Activated CD4-positive, CD25-positive, alpha-beta regulatory T cell treated with anti-CD3 and anti-CD28 coated beads, Interleukin-2, amount 50 U/mL, for 16 hours (primary cell): ENCODE data around the gene GLIS2.

Source experiments
- DNase-seq: peaks from one replicate; pipeline ENCODE4 v3.0.0-alpha.2; 2020; ENCODE audit warnings: low read depth, low spot score

GLIS2 gene

GRCh38 chr16:4297480-4297879, 18.4 kb upstream of the GLIS2 start:
- DNase-seq: no peak

DNA sequence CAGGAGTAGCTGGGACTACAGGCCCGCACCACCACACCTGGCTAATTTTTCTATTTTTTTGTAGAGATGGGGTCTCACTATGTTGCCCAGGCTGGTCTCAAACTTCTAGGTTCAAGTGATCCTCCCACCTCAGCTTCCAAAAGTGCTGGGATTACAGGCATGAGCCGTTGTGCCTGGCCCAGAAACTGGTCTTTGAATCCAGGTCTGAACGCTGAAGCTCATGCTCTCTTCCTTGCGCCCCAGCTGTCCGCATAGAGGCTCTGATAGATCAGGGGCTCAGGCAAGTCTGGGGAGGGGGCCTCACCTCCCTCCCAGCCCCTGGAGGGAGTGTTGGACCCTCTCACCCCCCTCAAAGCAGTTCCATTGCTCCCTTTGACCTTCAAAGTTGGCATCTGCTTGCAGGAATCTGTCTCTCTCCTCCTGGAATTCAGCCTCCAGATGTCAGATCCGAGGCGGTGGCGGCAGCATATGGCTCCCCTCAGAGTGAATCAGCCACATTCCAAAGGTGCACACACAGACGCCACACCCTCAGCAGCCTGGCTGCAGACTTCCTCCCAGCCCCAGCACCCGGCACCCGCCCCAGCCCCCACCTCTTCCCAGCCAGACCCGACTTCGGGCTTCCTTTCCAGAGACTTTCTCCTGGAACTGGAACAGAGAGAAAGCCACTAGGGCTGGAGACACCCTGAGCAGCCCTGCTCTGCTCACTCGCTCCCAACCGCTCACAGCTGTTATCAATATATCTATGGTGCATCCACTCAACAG, 16.9 kb upstream of the GLIS2 start:
- DNase-seq: no peak

GRCh38 chr16:4301177-4301576, 14.7 kb upstream of the GLIS2 start:
- no peak for DNase-seq

GRCh38 chr16:4301968-4302367, 13.9 kb upstream of the GLIS2 start:
- DNase-seq: no peak

DNA sequence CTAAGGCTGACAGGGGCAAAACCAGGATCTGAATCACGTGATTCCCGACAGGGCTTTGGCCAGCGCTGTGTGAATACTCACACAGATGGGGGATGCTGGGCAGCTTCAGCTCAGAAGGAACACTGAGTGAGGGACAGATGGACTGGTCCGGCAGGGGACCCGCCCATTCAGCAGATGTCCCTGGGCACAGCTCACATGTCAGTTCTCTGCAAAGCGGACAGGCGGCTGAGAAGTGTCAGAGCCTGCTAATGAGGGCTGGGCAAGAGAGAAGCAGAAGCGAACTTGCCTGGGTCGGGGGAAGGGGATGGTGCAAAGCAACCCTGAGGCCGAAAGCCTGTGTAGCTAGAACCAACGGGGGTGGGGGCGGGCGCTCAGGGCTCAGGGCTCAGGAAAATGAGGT, 11.9 kb upstream of the GLIS2 start:
- DNase-seq: no peak

GRCh38 chr16:4306470-4307214, 9.2 kb upstream of the GLIS2 start:
- no peak for DNase-seq

DNA sequence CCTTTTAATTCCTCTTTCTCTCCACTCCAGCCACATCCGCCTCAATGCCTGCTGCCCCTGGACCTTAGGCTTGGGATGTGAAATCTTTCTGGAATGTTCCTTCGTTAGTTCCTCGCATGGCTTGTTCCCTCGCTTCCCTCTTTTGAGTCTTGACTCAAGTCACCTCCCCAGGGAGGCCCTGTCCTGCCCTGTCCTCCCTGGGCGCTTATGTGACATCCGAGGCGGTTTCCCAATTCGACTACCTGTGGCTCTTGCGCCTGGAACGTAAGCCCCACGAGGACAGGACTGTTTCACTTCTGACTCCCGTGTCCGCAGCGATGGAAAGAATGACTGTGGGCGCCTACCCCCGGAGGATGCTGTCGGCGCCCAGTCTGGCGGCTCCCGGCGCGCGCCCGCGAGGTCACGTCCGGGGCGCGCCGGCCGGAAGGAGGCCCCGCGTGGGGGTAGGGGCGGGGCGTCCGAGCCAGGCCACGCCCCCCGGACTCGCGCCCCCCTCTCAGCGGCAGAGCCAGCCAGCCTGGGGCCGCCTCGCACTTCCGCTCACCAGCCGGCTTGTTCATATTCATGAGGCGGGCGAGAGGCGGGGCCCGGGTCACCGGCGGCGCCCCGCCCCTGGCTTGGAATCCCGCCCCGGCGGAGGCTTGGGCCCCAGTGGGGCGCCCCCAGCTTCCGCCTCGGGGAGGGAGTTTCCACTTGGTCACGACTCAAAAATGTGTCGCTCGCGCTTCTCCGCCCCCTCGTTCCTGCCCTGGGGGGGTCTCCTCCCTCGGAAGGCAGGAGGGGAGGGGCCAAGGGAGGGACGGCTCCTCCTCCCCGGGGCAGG, 8.4 kb upstream of the GLIS2 start:
- peak; percentile 93 for DNase-seq

DNA sequence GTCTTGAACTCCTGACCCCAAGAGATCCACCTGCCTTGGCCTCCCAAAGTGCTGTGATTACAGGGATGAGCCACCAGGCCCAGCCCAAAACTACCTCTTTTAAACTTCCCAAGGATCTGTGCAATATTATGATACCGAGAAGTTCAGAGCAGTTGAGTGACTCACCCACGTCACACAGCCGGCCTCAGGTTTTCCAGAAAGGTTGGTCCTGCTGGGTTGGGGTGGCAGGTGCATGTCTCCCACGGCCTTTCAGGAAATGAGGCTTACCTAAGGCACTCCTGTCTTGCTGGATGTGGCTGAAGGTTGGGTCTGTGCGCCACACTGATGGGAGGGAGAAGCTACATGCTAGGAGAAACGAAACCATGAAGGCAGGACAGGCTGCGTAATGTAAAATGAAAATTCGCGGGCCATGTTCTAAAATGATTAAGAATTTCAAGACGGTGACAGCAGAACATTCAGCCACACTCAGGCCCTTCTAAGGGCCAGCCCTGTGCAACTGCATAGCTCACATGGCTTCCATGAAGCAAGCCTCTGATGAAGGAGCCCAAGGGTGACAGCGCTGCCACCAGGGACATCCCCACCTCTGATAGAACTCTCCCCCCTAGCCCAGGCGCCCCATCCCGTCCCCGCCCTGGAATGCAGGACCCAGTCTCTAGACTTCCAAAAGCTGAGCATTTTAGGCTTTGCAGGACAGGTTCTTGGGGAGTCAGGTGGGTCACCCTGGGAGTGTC, 6.6 kb upstream of the GLIS2 start:
- DNase-seq: no peak

DNA sequence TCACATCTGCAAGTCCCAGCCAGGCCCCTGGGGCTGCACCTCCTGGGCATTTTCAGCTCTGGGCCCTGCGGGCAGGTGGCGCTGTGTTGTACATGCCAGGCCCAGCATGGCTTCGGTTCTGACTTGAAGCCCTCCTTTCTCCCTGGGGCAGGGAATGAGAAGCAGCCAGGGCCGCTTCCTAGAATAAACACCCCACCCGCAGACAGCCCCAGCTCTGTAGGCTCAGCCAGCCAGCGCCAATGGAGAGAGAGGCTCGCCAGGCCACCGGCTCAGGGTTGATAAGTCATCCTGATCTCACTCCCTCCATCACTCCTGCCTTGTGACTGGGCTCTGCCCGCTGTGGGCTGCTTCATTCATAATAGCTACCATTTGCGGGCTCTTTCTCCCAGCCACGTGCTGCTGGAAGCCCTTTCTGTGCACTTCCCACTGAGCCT, 6.0 kb upstream of the GLIS2 start:
- DNase-seq: no peak

GRCh38 chr16:4313563-4314531, 2.0 kb upstream of the GLIS2 start:
- no peak for DNase-seq

GRCh38 chr16:4314532-4315185, 1.2 kb upstream of the GLIS2 start:
- DNase-seq: no peak

DNA sequence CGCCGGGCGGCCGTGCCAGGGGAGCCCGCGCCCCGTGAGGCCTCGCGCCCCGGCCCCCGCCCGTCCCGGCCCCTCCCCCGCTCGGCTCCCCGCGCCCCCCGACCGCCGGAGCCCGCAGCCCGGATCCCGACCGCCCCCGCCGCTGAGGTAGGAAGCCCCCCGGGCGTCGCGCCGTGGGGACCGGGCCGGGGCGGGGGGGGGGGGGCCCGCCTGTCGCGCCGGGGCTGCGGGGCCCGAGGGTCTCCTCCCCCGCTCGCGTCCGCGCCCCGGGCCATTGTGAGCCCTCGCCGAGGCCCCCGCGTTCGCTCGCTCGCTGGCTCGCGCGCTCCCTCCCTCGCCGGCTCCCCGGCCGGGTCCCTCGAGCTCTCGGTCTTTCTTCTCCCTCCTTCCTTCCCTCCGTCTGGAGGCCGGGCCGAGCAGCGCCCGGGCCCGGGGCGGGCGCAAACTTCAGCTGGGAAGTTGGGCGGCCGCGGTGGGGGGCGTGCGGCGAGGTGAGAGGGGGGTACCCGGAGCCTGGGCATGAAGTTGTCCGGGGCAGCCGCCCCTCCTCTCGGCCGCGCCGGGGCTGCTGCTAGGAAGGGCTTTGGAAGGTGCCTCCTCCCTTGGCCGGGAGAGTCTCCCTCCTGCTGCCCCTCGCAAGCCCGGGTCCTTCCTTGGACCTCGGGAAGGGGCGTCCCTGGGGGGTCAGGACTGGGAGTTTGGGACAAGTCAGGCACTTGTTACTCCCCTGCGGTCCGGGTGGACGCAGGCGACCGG, 419 bp downstream of the GLIS2 start:
- DNase-seq: no peak

GRCh38 chr16:4316864-4317531, 1.1 kb downstream of the GLIS2 start:
- DNase-seq: no peak

- DNase-seq: no peak
Observed at GRCh38 chr16:4317532-4318450, 1.9 kb downstream of the GLIS2 start.

- no peak for DNase-seq
Observed at GRCh38 chr16:4318451-4318910, 2.6 kb downstream of the GLIS2 start.

DNA sequence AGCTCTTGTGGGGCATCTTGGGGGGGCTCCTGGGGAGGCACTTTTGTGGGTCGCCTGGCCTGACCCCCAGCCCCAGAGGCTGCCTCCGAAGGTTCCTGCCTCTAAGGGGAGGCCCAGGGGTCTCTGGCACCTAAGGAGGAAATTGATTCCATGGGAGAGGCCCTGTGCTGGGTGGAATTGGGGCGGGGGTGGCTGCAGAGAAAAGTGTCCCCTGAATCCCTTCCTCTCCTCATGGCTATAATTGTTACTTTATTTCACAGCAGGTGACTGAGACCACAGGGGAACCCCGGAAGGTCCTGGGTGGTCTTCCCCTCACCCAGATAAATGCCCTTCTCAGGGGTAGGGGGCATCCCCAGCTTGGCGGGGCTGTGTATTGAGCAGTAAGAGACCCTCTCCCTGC, 3.1 kb downstream of the GLIS2 start:
- no peak for DNase-seq
